ENCODE results near the gene HES4. TPM values are rescaled to one million over a fixed set of nuclear protein-coding genes. Genes with fewer than 3 reads are reported as not detected.

The HES4 gene
- total RNA-seq, 4 donors from 2014 or later: 12.7 to 34.8 (median 31.6) TPM

GRCh38 chr1:1006305-1007159 lies 6.6 kb upstream of the HES4 start:
- TF ChIP-seq EP300 (IDR thresholded peaks at IDR 0.05) (no peak), CTCF (IDR thresholded peaks at IDR 0.05) (no peak), POLR2A (IDR thresholded peaks at IDR 0.05) (no peak), POLR2AphosphoS5 (IDR thresholded peaks at IDR 0.05) (no peak)
- Histone ChIP-seq H3K36me3 (no peaks in the 10 kb centered on the region), H3K4me1 (peaks cover 43% of the 10 kb centered on the region), H3K4me3 (no peak overlapping the region), H3K9me3 (no peaks in the 10 kb centered on the region), H3K27ac (no peak overlapping the region), H3K27me3 (peaks cover 38% of the 10 kb centered on the region)
- 61% methylated on average over 13 of the region's 37 CpGs for WGBS
- peak in 1 of 2 donors; percentile 61 for DNase-seq (ENCODE audit: low spot score in 2 of 2)

GRCh38 chr1:1005774-1006304 lies 5.9 kb upstream of the HES4 start:
- TF ChIP-seq POLR2A (IDR thresholded peaks at IDR 0.05) (no peak), POLR2AphosphoS5 (IDR thresholded peaks at IDR 0.05) (no peak), CTCF (IDR thresholded peaks at IDR 0.05) (no peak), EP300 (IDR thresholded peaks at IDR 0.05) (no peak)
- Histone ChIP-seq H3K27ac (no peak overlapping the region), H3K4me3 (no peak overlapping the region), H3K36me3 (no peaks in the 10 kb centered on the region), H3K4me1 (peaks cover 50% of the 10 kb centered on the region), H3K27me3 (peaks cover 45% of the 10 kb centered on the region), H3K9me3 (no peaks in the 10 kb centered on the region)
- no CpG with 5 or more reads among the region's 23 CpGs for WGBS
- peak; percentile 61 to 72 for DNase-seq (ENCODE audit: low spot score in 2 of 2)

- no peak overlapping the region for H3K4me3 ChIP-seq
- H3K27me3 ChIP-seq: peaks cover 53% of the 10 kb centered on the region
- WGBS: 55% methylated on average over 14 of the region's 21 CpGs
- no peaks in the 10 kb centered on the region for H3K36me3 ChIP-seq
- peaks cover 58% of the 10 kb centered on the region for H3K4me1 ChIP-seq
- TF ChIP-seq EP300 (IDR thresholded peaks at IDR 0.05): no peak
- TF ChIP-seq CTCF (IDR thresholded peaks at IDR 0.05): no peak
- TF ChIP-seq POLR2AphosphoS5 (IDR thresholded peaks at IDR 0.05): no peak
- no peak for TF ChIP-seq POLR2A (IDR thresholded peaks at IDR 0.05)
- H3K9me3 ChIP-seq: no peaks in the 10 kb centered on the region
- H3K27ac ChIP-seq: no peak overlapping the region
- peak in 1 of 2 donors; percentile 75 for DNase-seq (ENCODE audit: low spot score in 2 of 2)
These were observed 5.1 kb upstream of the HES4 start for GRCh38 chr1:1004780-1005697.

GRCh38 chr1:1004420-1004779 lies 4.5 kb upstream of the HES4 start:
- H3K4me1 ChIP-seq: peaks cover 65% of the 10 kb centered on the region
- WGBS: 14% methylated on average over 1 of the region's 7 CpGs
- DNase-seq (ENCODE audit: low spot score in 2 of 2): no peak
- peaks cover 60% of the 10 kb centered on the region for H3K27me3 ChIP-seq
- H3K9me3 ChIP-seq: no peaks in the 10 kb centered on the region
- TF ChIP-seq POLR2AphosphoS5 (IDR thresholded peaks at IDR 0.05) (no peak), POLR2A (IDR thresholded peaks at IDR 0.05) (no peak), CTCF (IDR thresholded peaks at IDR 0.05) (no peak), EP300 (IDR thresholded peaks at IDR 0.05) (no peak)
- H3K36me3 ChIP-seq: no peaks in the 10 kb centered on the region
- H3K4me3 ChIP-seq: no peak overlapping the region
- no peak overlapping the region for H3K27ac ChIP-seq
